Activated naive CD4-positive, alpha-beta T cell treated with Interleukin-2 at 50 U/mL for 16 hours (primary cell): ENCODE results near the gene NMT2.
"Not testable (repeated sequence)": the region's sequence is repeated elsewhere in the genome, so short reads cannot be mapped to it uniquely, and the experiment has no call there.

Experiments used
- DNase-seq: peaks from one replicate; pipeline ENCODE4 v3.0.0-alpha.2; 2020

Gene NMT2

GRCh38 chr10:15168291-15168785, at the start of gene NMT2:
Gene NMT2, minus strand, starts transcription at chr10:15168693. Its CDS starts 81 bp downstream, at chr10:15168612.
- peak; percentile 81 for DNase-seq

GRCh38 chr10:15216700-15217099, 48.2 kb upstream of the NMT2 start:
- DNase-seq: no peak

- no peak for DNase-seq
Observed at GRCh38 chr10:15214237-15214636, 45.7 kb upstream of the NMT2 start.

GRCh38 chr10:15213461-15213861, 45.0 kb upstream of the NMT2 start:
- DNase-seq: no peak

GRCh38 chr10:15211464-15211979, 43.0 kb upstream of the NMT2 start:
- no peak for DNase-seq

- DNase-seq: no peak
Observed at GRCh38 chr10:15210521-15210920, 42.0 kb upstream of the NMT2 start.

- DNase-seq: peak; percentile 79
Observed at GRCh38 chr10:15209827-15210509, 41.5 kb upstream of the NMT2 start.

GRCh38 chr10:15208221-15208620, 39.7 kb upstream of the NMT2 start:
- no peak for DNase-seq

GRCh38 chr10:15207410-15207809, 38.9 kb upstream of the NMT2 start:
- DNase-seq: not testable (repeated sequence)

- DNase-seq: no peak
Observed at GRCh38 chr10:15202639-15203038, 34.1 kb upstream of the NMT2 start.

GRCh38 chr10:15202301-15202621, 33.8 kb upstream of the NMT2 start:
- DNase-seq: not testable (repeated sequence)

GRCh38 chr10:15201589-15202300, 33.3 kb upstream of the NMT2 start:
- no peak for DNase-seq

- DNase-seq: no peak
Observed at GRCh38 chr10:15200626-15201025, 32.1 kb upstream of the NMT2 start.

GRCh38 chr10:15197911-15198310, 29.4 kb upstream of the NMT2 start:
- DNase-seq: no peak

GRCh38 chr10:15197276-15197675, 28.8 kb upstream of the NMT2 start:
- DNase-seq: no peak

- DNase-seq: no peak
Observed at GRCh38 chr10:15196021-15196834, 27.7 kb upstream of the NMT2 start.

- no peak for DNase-seq
Observed at GRCh38 chr10:15189133-15189885, 20.8 kb upstream of the NMT2 start.

GRCh38 chr10:15188603-15189002, 20.1 kb upstream of the NMT2 start:
- DNase-seq: no peak

- DNase-seq: no peak
Observed at GRCh38 chr10:15183689-15184481, 15.4 kb upstream of the NMT2 start.

GRCh38 chr10:15182540-15183207, 14.2 kb upstream of the NMT2 start:
- no peak for DNase-seq

- no peak for DNase-seq
Observed at GRCh38 chr10:15181576-15182156, 13.2 kb upstream of the NMT2 start.
